PC-3 (cell line): ENCODE data around the gene DVL1. TPM values are rescaled to one million over a fixed set of nuclear protein-coding genes. Genes with fewer than 3 reads are reported as not detected.

Experiments
- ATAC-seq: fragments of 200-7000 bp; cut with Tn5 transposase; 2 replicates; pipeline ENCODE4 v1.9.1; 2020; ENCODE audit warnings: mild to moderate bottlenecking, moderate library complexity
- Bru-seq: library from RNA; stranded (reverse); fragments of 400-500 nt; gene quantifications from one replicate; lab custom pipeline; 2021; lab: Mats Ljungman, UMichigan
- BruChase-seq, 2 experiments: library from RNA; stranded (reverse); fragments of 400-500 nt; gene quantifications; one replicate each; lab custom pipeline; 2021; lab: Mats Ljungman, UMichigan
- BruUV-seq: library from RNA; stranded (reverse); fragments of 400-500 nt; replicated peaks from 2 replicates; lab custom pipeline; 2021; lab: Mats Ljungman, UMichigan
- CTCF ChIA-PET: fragments of 300-600 bp; sonication (Branson Sonifier 250); formaldehyde crosslinking; loops from one replicate; lab custom pipeline; 2022; ENCODE audit warnings: antibody characterized with exemption; lab: Charles Lee
- POLR2A ChIA-PET: fragments of 300-600 bp; sonication (Branson Sonifier 250); formaldehyde crosslinking; loops from one replicate; lab custom pipeline; 2022; ENCODE audit warnings: antibody characterized with exemption; ENCODE audit not compliant: unreplicated experiment; lab: Charles Lee
- DNase-seq: peaks from one replicate; pipeline ENCODE4 v3.0.0-alpha.2; 2015
- H2AFZ ChIP-seq: fragments of 300-600 bp; sonication (generic); 2 replicates; pipeline ENCODE4 v1.6.0; 2016; ENCODE audit warnings: antibody characterized with exemption, low read length
- H3F3A ChIP-seq: fragments of 300-600 bp; sonication (generic); one replicate; pipeline ENCODE4 v1.6.0; 2017; ENCODE audit warnings: antibody characterized with exemption, low read length, control low read depth, mild to moderate bottlenecking; ENCODE audit not compliant: unreplicated experiment
- H3K27ac ChIP-seq: fragments of 300-600 bp; sonication (generic); 2 replicates; pipeline ENCODE4 v1.5.1; 2016; ENCODE audit warnings: mild to moderate bottlenecking, low read length
- H3K27me3 ChIP-seq: fragments of 300-600 bp; sonication (generic); 2 replicates; pipeline ENCODE4 v1.6.1; 2016; ENCODE audit warnings: low read length, mixed read lengths
- H3K36me3 ChIP-seq: fragments of 300-600 bp; sonication (generic); 2 replicates; pipeline ENCODE4 v1.6.1; 2016; ENCODE audit warnings: low read depth, mixed run types, low read length, mixed read lengths
- H3K4me1 ChIP-seq: fragments of 300-600 bp; sonication (generic); 2 replicates; pipeline ENCODE4 v1.5.1; 2016; ENCODE audit warnings: low read length; ENCODE audit not compliant: insufficient read depth
- H3K4me2 ChIP-seq: fragments of 300-600 bp; sonication (generic); 2 replicates; pipeline ENCODE4 v1.6.0; 2016; ENCODE audit warnings: low read length
- H3K4me3 ChIP-seq: fragments of 300-600 bp; sonication (generic); 2 replicates; pipeline ENCODE4 v1.5.1; 2016; ENCODE audit warnings: mild to moderate bottlenecking, low read length, mixed read lengths
- H3K79me2 ChIP-seq: fragments of 300-600 bp; sonication (generic); 2 replicates; pipeline ENCODE4 v1.6.1; 2017; ENCODE audit warnings: low read length, mixed read lengths
- H3K9ac ChIP-seq: fragments of 300-600 bp; sonication (generic); 2 replicates; pipeline ENCODE4 v1.6.0; 2016; ENCODE audit warnings: mild to moderate bottlenecking, low read length
- H3K9me2 ChIP-seq: fragments of 300-600 bp; sonication (generic); replicated peaks from 2 replicates; pipeline ENCODE4 v1.6.1; 2016; ENCODE audit warnings: mixed run types, low read length, mixed read lengths
- H3K9me3 ChIP-seq: fragments of 300-600 bp; sonication (generic); 2 replicates; pipeline ENCODE4 v1.6.1; 2016; ENCODE audit warnings: low read length, mixed read lengths
- H4K20me1 ChIP-seq: fragments of 300-600 bp; sonication (generic); 2 replicates; pipeline ENCODE4 v1.6.1; 2016; ENCODE audit warnings: low read length, mixed read lengths
- EZH2 ChIP-seq: fragments of 300-600 bp; sonication (generic); IDR thresholded peaks from one replicate; pipeline ENCODE4 v1.6.1; 2017; ENCODE audit warnings: antibody characterized with exemption, mild to moderate bottlenecking, low read length; ENCODE audit not compliant: unreplicated experiment
- EZH2phosphoT487 ChIP-seq: fragments of 300-600 bp; sonication (generic); IDR thresholded peaks from 2 replicates; pipeline ENCODE4 v1.6.1; 2018; ENCODE audit warnings: mild to moderate bottlenecking, antibody characterized with exemption, low read length, borderline replicate concordance
- intact Hi-C: fragments of 100-400 bp; cut with micrococcal nuclease; formaldehyde crosslinking; loops from 2 replicates; pipeline ENCODE4 v1.9.0; 2023
- long read RNA-seq: library from polyadenylated mRNA; unstranded; transcript quantifications from one replicate; pipeline ENCODE4 v2.0.0, GENCODE V29; 2021; ENCODE audit not compliant: unreplicated experiment
- total RNA-seq: library from RNA; depleted of rRNA; stranded (reverse); fragments of >200 nt; gene quantifications from 2 replicates; pipeline ENCODE4 v1.2.3, GENCODE V29; 2014; rRNA removed
- TF ChIP-seq, protein P1 (sequence below): fragments of 300-600 bp; sonication (generic); conservative IDR thresholded peaks from 2 replicates; pipeline ENCODE4 v1.5.1; 2017; ENCODE audit warnings: antibody characterized with exemption, low read depth, mild to moderate bottlenecking, low read length

The DVL1 gene
- total RNA-seq (626 and 813 TPM in 2 replicates), Bru-seq, nascent RNA (percentile 83 among the genes with signal in this experiment), BruChase-seq, experiment 1, labeled RNA remaining after a 6-hour chase (percentile 94 among the genes with signal in this experiment), BruChase-seq, experiment 2, labeled RNA remaining after a 2-hour chase (percentile 89 among the genes with signal in this experiment)
- long read RNA-seq, transcript DVL1-201 (15 exons, 3,239 nt), result minor isoform, 61 of 794 reads
- long read RNA-seq, transcript DVL1-202 (15 exons, 2,926 nt), result major isoform, 283 of 794 reads
- long read RNA-seq, partial matches to known transcripts, result 119 of 794 reads
- long read RNA-seq, other reads (novel, unspliced or antisense), result 330 of 794 reads

DNA sequence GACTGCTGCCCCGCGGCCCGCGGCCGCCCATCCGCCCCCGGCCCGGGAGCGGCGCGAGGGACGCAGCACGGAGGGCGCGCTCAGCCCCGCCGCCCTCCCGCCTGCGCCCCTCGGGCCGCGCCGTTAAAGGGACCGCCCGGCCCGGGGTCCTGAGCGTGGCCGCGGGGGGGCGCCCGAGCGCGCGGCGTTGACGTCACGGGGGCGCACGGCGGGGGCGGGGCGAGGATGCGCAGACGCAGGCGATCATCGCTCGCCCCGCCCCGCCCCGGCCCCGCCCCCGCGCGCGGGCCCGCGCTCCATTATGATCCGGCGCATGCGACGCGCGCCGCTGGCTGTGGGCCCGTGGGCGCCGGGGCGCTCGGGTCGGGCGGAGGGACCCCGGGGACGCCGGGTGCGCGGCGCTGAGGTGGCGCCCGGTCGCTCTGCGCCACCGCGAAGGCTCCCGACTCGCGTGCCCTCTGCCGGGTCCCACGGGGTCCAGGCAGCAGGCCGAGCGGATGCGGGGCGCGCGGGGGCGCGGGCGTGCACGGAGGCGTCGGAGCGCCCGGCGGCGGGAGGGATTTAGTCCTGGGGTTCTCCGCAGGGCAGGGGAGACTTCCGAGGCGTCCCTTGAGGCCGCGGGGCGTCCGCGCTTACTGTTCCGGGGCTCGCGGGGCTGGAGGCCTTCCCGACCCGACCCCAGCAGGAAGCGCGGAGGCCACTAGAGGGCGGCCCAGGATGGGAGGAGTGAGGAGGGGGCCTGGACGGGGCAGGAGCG, at the start of gene DVL1:
DVL1 (minus strand) TSS at position 163 of the 757 bp plus-strand sequence. CDS start 353 bp downstream, outside the sequence.
- H4K20me1 ChIP-seq, result no peaks in the 10 kb centered on the region
- peak within 1 kb of the TSS; percentile 98 for H3K4me2 ChIP-seq
- H2AFZ ChIP-seq, result peak within 1 kb of the TSS; percentile 62; the same call in 1 of the 2 replicates
- H3K27ac ChIP-seq, result peak within 1 kb of the TSS; percentile 97
- H3K36me3 ChIP-seq, result no peaks in the 10 kb centered on the region
- no peak for TF ChIP-seq EZH2phosphoT487
- TF ChIP-seq, protein P1, sequence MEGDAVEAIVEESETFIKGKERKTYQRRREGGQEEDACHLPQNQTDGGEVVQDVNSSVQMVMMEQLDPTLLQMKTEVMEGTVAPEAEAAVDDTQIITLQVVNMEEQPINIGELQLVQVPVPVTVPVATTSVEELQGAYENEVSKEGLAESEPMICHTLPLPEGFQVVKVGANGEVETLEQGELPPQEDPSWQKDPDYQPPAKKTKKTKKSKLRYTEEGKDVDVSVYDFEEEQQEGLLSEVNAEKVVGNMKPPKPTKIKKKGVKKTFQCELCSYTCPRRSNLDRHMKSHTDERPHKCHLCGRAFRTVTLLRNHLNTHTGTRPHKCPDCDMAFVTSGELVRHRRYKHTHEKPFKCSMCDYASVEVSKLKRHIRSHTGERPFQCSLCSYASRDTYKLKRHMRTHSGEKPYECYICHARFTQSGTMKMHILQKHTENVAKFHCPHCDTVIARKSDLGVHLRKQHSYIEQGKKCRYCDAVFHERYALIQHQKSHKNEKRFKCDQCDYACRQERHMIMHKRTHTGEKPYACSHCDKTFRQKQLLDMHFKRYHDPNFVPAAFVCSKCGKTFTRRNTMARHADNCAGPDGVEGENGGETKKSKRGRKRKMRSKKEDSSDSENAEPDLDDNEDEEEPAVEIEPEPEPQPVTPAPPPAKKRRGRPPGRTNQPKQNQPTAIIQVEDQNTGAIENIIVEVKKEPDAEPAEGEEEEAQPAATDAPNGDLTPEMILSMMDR, result peak; percentile 60
- peaks cover 3% of the 10 kb centered on the region for H3F3A ChIP-seq
- no peaks in the 10 kb centered on the region for H3K27me3 ChIP-seq
- intact Hi-C loops, result loop anchor here (2.0 kb wide), 1 partner anchor 41 kb away; the partner anchor contains the start of gene PUSL1
- ATAC-seq, result peak; percentile 5
- CTCF ChIA-PET, result no interaction called here
- H3K9me3 ChIP-seq, result no peaks in the 10 kb centered on the region
- peak within 1 kb of the TSS; percentile 93 for H3K9ac ChIP-seq
- H3K4me1 ChIP-seq, result peaks cover 54% of the 10 kb centered on the region
- no peaks in the 10 kb centered on the region for H3K9me2 ChIP-seq
- H3K4me3 ChIP-seq, result peak within 1 kb of the TSS; percentile 91
- POLR2A ChIA-PET, result no interaction called here
- peaks cover 59% of the 10 kb centered on the region for H3K79me2 ChIP-seq
- BruUV-seq, result no TSS peak
- DNase-seq, result peak; percentile 75

GRCh38 chr1:1398677-1399186, 49.5 kb upstream of the DVL1 start:
- intact Hi-C loops, result loop anchor here (2.0 kb wide), 2 partner anchors 22 to 106 kb away; no protein-coding TSS in a partner anchor
- Histone ChIP-seq H3K4me3 (peak overlapping the region; percentile 94), H3K9ac (peak overlapping the region; percentile 98), H3K27me3 (no peaks in the 10 kb centered on the region), H3K27ac (peak overlapping the region; percentile 58), H3K4me2 (peak overlapping the region; percentile 89), H3K9me3 (no peaks in the 10 kb centered on the region), H2AFZ (peak overlapping the region; percentile 52), H3K79me2 (peaks cover 78% of the 10 kb centered on the region), H3K36me3 (peaks cover 45% of the 10 kb centered on the region), H4K20me1 (0 out of 2 replicates have a peak, but pooled peaks cover 6% of the 10 kb centered on the region), H3K9me2 (no peaks in the 10 kb centered on the region), H3K4me1 (peaks cover 29% of the 10 kb centered on the region), H3F3A (no peaks in the 10 kb centered on the region)
- POLR2A ChIA-PET, result interaction anchor here (0.6 to 0.7 kb wide), 3 partner anchors 23 to 140 kb away, joined by 3 to 4 read pairs (median 3); partner anchors contain the start of gene AURKAIP1
- CTCF ChIA-PET, result interaction anchor here (0.5 to 1.0 kb wide), 4 partner anchors 23 to 107 kb away, joined by 3 to 9 read pairs (median 4); no protein-coding TSS in a partner anchor
- ATAC-seq (peak; percentile 0; the same call in 1 of the 2 replicates), DNase-seq (no peak)
- TF ChIP-seq, protein P1, result no peak
- no peak for TF ChIP-seq EZH2phosphoT487
- no peak for TF ChIP-seq EZH2
- no TSS peak for BruUV-seq
